OCI-LY7 (cell line): ENCODE data around the gene CRIP3. TPM values are rescaled to one million over a fixed set of nuclear protein-coding genes. Genes with fewer than 3 reads are reported as not detected.

Experiments
- BruUV-seq: library from RNA; stranded (reverse); fragments of 400-500 nt; replicated peaks from 2 replicates; lab custom pipeline; 2021; lab: Mats Ljungman, UMichigan
- CTCF ChIA-PET: fragments of 300-600 bp; sonication (Branson Sonifier 250); formaldehyde crosslinking; loops from one replicate; lab custom pipeline; 2022; ENCODE audit warnings: antibody characterized with exemption; ENCODE audit not compliant: unreplicated experiment; lab: Charles Lee
- POLR2A ChIA-PET: fragments of 300-600 bp; sonication (Branson Sonifier 250); formaldehyde crosslinking; loops from one replicate; lab custom pipeline; 2022; ENCODE audit warnings: antibody characterized with exemption; lab: Charles Lee
- DNase-seq: peaks from one replicate; pipeline ENCODE4 v3.0.0-alpha.2; 2015; ENCODE audit warnings: low spot score
- H2AFZ ChIP-seq: fragments of 200-600 bp; sonication (generic), shearing (Covaris generic); 2 replicates; pipeline ENCODE4 v1.6.1; 2014; ENCODE audit warnings: mild to moderate bottlenecking, antibody characterized with exemption, low read length, moderate library complexity
- H3K27ac ChIP-seq: fragments of 200-600 bp; sonication (generic); 2 replicates; pipeline ENCODE4 v1.5.1; 2014; ENCODE audit warnings: mixed run types, low read depth, mild to moderate bottlenecking, moderate library complexity, low read length, inconsistent platforms; ENCODE audit not compliant: poor library complexity, severe bottlenecking
- H3K36me3 ChIP-seq: fragments of 200-600 bp; sonication (generic); 2 replicates; pipeline ENCODE4 v1.6.1; 2014; ENCODE audit warnings: mild to moderate bottlenecking, antibody characterized with exemption, low read length, moderate library complexity, mixed read lengths; ENCODE audit not compliant: insufficient read depth
- H3K4me1 ChIP-seq: fragments of 200-600 bp; sonication (generic); 2 replicates; pipeline ENCODE4 v1.5.1; 2014; ENCODE audit warnings: mild to moderate bottlenecking, low read length; ENCODE audit not compliant: insufficient read depth, poor library complexity, severe bottlenecking
- H3K4me2 ChIP-seq: fragments of 200-600 bp; sonication (generic); 2 replicates; pipeline ENCODE4 v1.6.1; 2014; ENCODE audit warnings: mild to moderate bottlenecking, low read length
- H3K4me3 ChIP-seq: fragments of 200-600 bp; sonication (generic); 2 replicates; pipeline ENCODE4 v1.5.1; 2014; ENCODE audit warnings: mild to moderate bottlenecking, low read depth, low read length; ENCODE audit not compliant: poor library complexity, severe bottlenecking
- H3K79me2 ChIP-seq: fragments of 200-600 bp; sonication (generic); 2 replicates; pipeline ENCODE4 v1.6.1; 2016; ENCODE audit warnings: low read depth, mild to moderate bottlenecking, low read length, moderate library complexity, mixed read lengths; ENCODE audit not compliant: insufficient read depth
- H3K9me2 ChIP-seq: fragments of 200-600 bp; sonication (generic); 2 replicates; pipeline ENCODE4 v1.6.1; 2016; ENCODE audit warnings: mild to moderate bottlenecking, low read length, mixed read lengths; ENCODE audit not compliant: insufficient read depth
- H3K9me3 ChIP-seq: fragments of 200-600 bp; sonication (generic); 2 replicates; pipeline ENCODE4 v1.6.1; 2014; ENCODE audit warnings: mild to moderate bottlenecking, mixed run types, low read length, mixed read lengths
- H4K20me1 ChIP-seq: fragments of 200-600 bp; sonication (generic); 2 replicates; pipeline ENCODE4 v1.6.1; 2014; ENCODE audit warnings: mild to moderate bottlenecking, antibody characterized with exemption, low read length, moderate library complexity, mixed read lengths; ENCODE audit not compliant: insufficient read depth
- CTCF ChIP-seq: fragments of 200-600 bp; sonication (generic); conservative IDR thresholded peaks from 2 replicates; pipeline ENCODE4 v1.5.1; 2014; ENCODE audit warnings: mild to moderate bottlenecking, antibody characterized with exemption, low read length, moderate library complexity, mixed read lengths
- EZH2phosphoT487 ChIP-seq: fragments of 200-600 bp; sonication (generic); IDR thresholded peaks from 2 replicates; pipeline ENCODE4 v1.6.1; 2018; ENCODE audit warnings: low read depth, borderline replicate concordance, mild to moderate bottlenecking, mixed run types, antibody characterized with exemption, low read length, moderate library complexity, mixed read lengths
- intact Hi-C: fragments of 100-400 bp; cut with micrococcal nuclease; formaldehyde crosslinking; loops from one replicate; pipeline ENCODE4 v1.10.0; 2022; ENCODE audit not compliant: unreplicated experiment
- total RNA-seq, 2 experiments: library from RNA; depleted of rRNA in 1 of 2; stranded (reverse); fragments of >200 nt in 1 of 2; shearing (Covaris generic) in 1 of 2; gene quantifications; 2 replicates each; pipeline ENCODE4 v1.2.3, GENCODE V29; 2014 to 2022

CRIP3 gene
- total RNA-seq, 2 experiments from 2014 or later: 1.7 to 2.9 TPM

DNA sequence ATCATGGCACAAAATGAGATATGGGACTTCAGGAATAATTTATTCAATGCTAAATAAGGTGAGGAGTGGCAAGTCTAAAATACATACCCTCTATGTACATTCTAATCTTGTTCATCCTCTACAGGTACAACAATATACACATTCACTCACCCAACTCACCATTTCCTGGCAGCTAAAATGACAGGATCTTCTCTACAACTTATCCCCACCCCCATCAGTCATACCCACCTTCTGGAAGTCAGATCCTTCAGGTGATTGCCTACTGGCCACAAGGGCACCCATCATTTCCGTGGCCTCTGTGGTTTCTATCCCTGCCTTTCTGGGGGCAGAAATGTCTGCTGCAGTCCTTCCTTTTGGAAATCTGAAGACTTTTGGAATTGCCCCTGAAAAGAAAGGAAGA is 22.8 kb upstream of the CRIP3 start:
- CTCF ChIA-PET: no interaction called here
- TF ChIP-seq CTCF (no peak), EZH2phosphoT487 (no peak)
- DNase-seq: no peak
- peaks cover 10% of the 10 kb centered on the region; the same call in 1 of the 2 replicates for H3K36me3 ChIP-seq
- H4K20me1 ChIP-seq: no peaks in the 10 kb centered on the region
- POLR2A ChIA-PET: interaction anchor here (0.6 kb wide), 1 partner anchor 226 kb away, joined by 4 read pairs; no protein-coding TSS in a partner anchor
- no peaks in the 10 kb centered on the region for H3K9me3 ChIP-seq
- H3K4me2 ChIP-seq: no peak overlapping the region
- H2AFZ ChIP-seq: no peak overlapping the region
- H3K79me2 ChIP-seq: no peaks in the 10 kb centered on the region
- no peak overlapping the region for H3K27ac ChIP-seq
- no TSS peak for BruUV-seq
- no peaks in the 10 kb centered on the region for H3K9me2 ChIP-seq
- peaks cover 7% of the 10 kb centered on the region for H3K4me1 ChIP-seq
- intact Hi-C loops: loop anchor here (5.0 kb wide), 1 partner anchor 59 kb away; no protein-coding TSS in a partner anchor
- H3K4me3 ChIP-seq: no peak overlapping the region

- Histone ChIP-seq H3K9me2 (no peaks in the 10 kb centered on the region), H3K36me3 (no peaks in the 10 kb centered on the region), H3K79me2 (no peaks in the 10 kb centered on the region), H2AFZ (no peak overlapping the region), H3K4me3 (no peak overlapping the region), H4K20me1 (no peaks in the 10 kb centered on the region), H3K4me1 (peaks cover 7% of the 10 kb centered on the region), H3K4me2 (no peak overlapping the region), H3K9me3 (no peaks in the 10 kb centered on the region; the same call in 1 of the 2 replicates), H3K27ac (no peak overlapping the region)
- no peak for DNase-seq
- intact Hi-C loops: no loop called here
- TF ChIP-seq EZH2phosphoT487 (no peak), CTCF (no peak)
- CTCF ChIA-PET: no interaction called here
- BruUV-seq: no TSS peak
- POLR2A ChIA-PET: no interaction called here
Measured at GRCh38 chr6:43328528-43328927, 19.9 kb upstream of the CRIP3 start.

DNA sequence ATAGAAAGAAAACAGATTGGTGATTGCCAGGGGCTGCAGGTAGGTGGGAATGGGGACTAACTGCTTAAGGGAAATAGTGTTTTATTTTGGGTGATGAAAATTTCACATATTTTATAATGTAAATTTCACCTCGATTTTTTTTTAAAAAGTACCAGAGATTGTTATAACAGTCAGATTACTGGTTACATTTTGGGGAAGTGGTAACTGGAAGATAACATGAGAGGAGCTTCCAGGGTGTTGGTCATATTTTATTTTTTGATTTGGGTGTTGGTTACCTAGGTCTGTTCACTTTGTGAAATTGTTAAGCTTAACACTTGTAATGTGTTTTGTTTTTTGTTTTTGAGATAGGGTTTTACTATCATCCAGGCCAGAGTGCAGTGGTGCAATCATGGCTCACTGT is 17.2 kb upstream of the CRIP3 start:
- DNase-seq: no peak
- Histone ChIP-seq H3K79me2 (no peaks in the 10 kb centered on the region), H3K4me2 (no peak overlapping the region), H3K4me3 (no peak overlapping the region), H3K36me3 (no peaks in the 10 kb centered on the region), H4K20me1 (no peaks in the 10 kb centered on the region), H3K9me2 (no peaks in the 10 kb centered on the region), H3K9me3 (no peaks in the 10 kb centered on the region; the same call in 1 of the 2 replicates), H2AFZ (no peak overlapping the region), H3K4me1 (peaks cover 19% of the 10 kb centered on the region), H3K27ac (no peak overlapping the region)
- CTCF ChIA-PET: no interaction called here
- POLR2A ChIA-PET: no interaction called here
- TF ChIP-seq CTCF (no peak), EZH2phosphoT487 (no peak)
- intact Hi-C loops: no loop called here
- BruUV-seq: no TSS peak
